Testis (tissue), 3 donors: Measurements from ENCODE around the gene APOA5. TPM values are rescaled to one million over a fixed set of nuclear protein-coding genes. Genes with fewer than 3 reads are reported as not detected.

Source experiments
- DNase-seq: peaks from one replicate; pipeline ENCODE4 v3.0.0-alpha.2; 2019
- H3K27ac ChIP-seq, 2 donors: fragments of 200-600 bp; sonication (generic); one replicate each; pipeline ENCODE4 v1.5.1; 2019
- H3K27me3 ChIP-seq: fragments of 200-600 bp; sonication (generic); one replicate; pipeline ENCODE4 v1.5.1; 2019
- H3K36me3 ChIP-seq: fragments of 200-600 bp; sonication (generic); one replicate; pipeline ENCODE4 v1.5.1; 2017; ENCODE audit warnings: low read depth; ENCODE audit errors: missing control alignments
- H3K4me1 ChIP-seq: fragments of 200-600 bp; sonication (generic); one replicate; pipeline ENCODE4 v1.5.1; 2019
- H3K4me3 ChIP-seq, 2 donors: fragments of 200-600 bp; sonication (generic); one replicate each; pipeline ENCODE4 v1.5.1; 2017 to 2019
- H3K9me3 ChIP-seq: fragments of 200-600 bp; sonication (generic); one replicate; pipeline ENCODE4 v1.5.1; 2017
- CTCF ChIP-seq, 3 experiments: fragments of 450-650 bp in 2 of 3; fragments of 200-600 bp in 1 of 3; sonication (generic) in 1 of 3; IDR thresholded peaks; one replicate each; pipeline ENCODE4 v1.5.1; 2016 to 2019; ENCODE audit warnings: antibody characterized with exemption in 3 of 3, mild to moderate bottlenecking in 2 of 3, moderate library complexity in 1 of 3
- POLR2A ChIP-seq: fragments of 450-650 bp; IDR thresholded peaks from one replicate; pipeline ENCODE4 v1.6.1; 2017; ENCODE audit warnings: antibody characterized with exemption, mild to moderate bottlenecking, moderate library complexity
- WGBS, 2 donors: methylation state at CpG; one replicate each; pipeline ENCODE4 v1.1.5; 2018; 5-methylcytosine and 5-hydroxymethylcytosine counted together
- intact Hi-C: fragments of 100-400 bp; cut with DNase I; formaldehyde crosslinking; loops from one replicate; pipeline ENCODE4 v1.15.1; 2023; ENCODE audit warnings: low total_unique reads
- polyA plus RNA-seq: library from polyadenylated mRNA; stranded (reverse); fragments of 350-450 nt; fragmentation: Illumina TruSeq; extraction: RNeasy Lipid Tissue Mini Kit (QIAGEN cat#74804); gene quantifications from one replicate; pipeline ENCODE4 v1.2.3, GENCODE V29; 2014; ENCODE audit warnings: low read depth, low replicate concordance; ENCODE audit not compliant: insufficient read depth
- total RNA-seq, 2 donors: library from RNA; depleted of rRNA; stranded (reverse); fragments of >200 nt; gene quantifications; one replicate each; pipeline ENCODE4 v1.2.3, GENCODE V29; 2016

The APOA5 gene
- total and polyA plus RNA-seq, 3 donors from 2014 or later, result 0.24 TPM; not detected in 2

- intact Hi-C loops, result no loop called here
- no peak for DNase-seq
- peaks cover 27% of the 10 kb centered on the region for H3K4me1 ChIP-seq
- TF ChIP-seq CTCF (IDR thresholded peaks at IDR 0.05) (no peak), POLR2A (no peak)
- WGBS, 2 donors, result 86 to 97% methylated on average over 6 to 14 of the region's 14 CpGs
- H3K36me3 ChIP-seq, result no peaks in the 10 kb centered on the region
- H3K4me3 ChIP-seq, result no peak overlapping the region
- H3K27me3 ChIP-seq, result no peaks in the 10 kb centered on the region
- no peak overlapping the region for H3K27ac ChIP-seq
- no peaks in the 10 kb centered on the region for H3K9me3 ChIP-seq
Observed at GRCh38 chr11:116833816-116834534, 42.3 kb upstream of the APOA5 start.

- H3K27me3 ChIP-seq, result no peaks in the 10 kb centered on the region
- H3K4me3 ChIP-seq, result no peak overlapping the region
- no peak for DNase-seq
- no peak overlapping the region for H3K27ac ChIP-seq
- H3K9me3 ChIP-seq, result no peaks in the 10 kb centered on the region
- TF ChIP-seq CTCF (IDR thresholded peaks at IDR 0.05) (no peak), POLR2A (no peak)
- intact Hi-C loops, result no loop called here
- peaks cover 22% of the 10 kb centered on the region for H3K4me1 ChIP-seq
- H3K36me3 ChIP-seq, result no peaks in the 10 kb centered on the region
- whole genome bisulfite sequencing, 2 donors, result 95% methylated on average over 10 of the region's 10 CpGs
Observed at GRCh38 chr11:116833491-116833815, 41.8 kb upstream of the APOA5 start.

GRCh38 chr11:116832350-116833290, 40.9 kb upstream of the APOA5 start:
- DNase-seq, result no peak
- TF ChIP-seq CTCF (IDR thresholded peaks at IDR 0.05) (no peak), POLR2A (no peak)
- Histone ChIP-seq H3K9me3 (no peaks in the 10 kb centered on the region), H3K27ac (no peak overlapping the region), H3K4me3 (no peak overlapping the region), H3K4me1 (peaks cover 15% of the 10 kb centered on the region), H3K36me3 (no peaks in the 10 kb centered on the region), H3K27me3 (no peaks in the 10 kb centered on the region)
- intact Hi-C loops, result no loop called here
- WGBS, 2 donors, result 73 to 81% methylated on average over 6 to 13 of the region's 13 CpGs

- TF ChIP-seq POLR2A, result no peak
- TF ChIP-seq CTCF (IDR thresholded peaks at IDR 0.05), result no peak
- Histone ChIP-seq H3K4me1 (peaks cover 15% of the 10 kb centered on the region), H3K27me3 (no peaks in the 10 kb centered on the region), H3K27ac (no peak overlapping the region), H3K9me3 (no peaks in the 10 kb centered on the region), H3K4me3 (no peak overlapping the region), H3K36me3 (no peaks in the 10 kb centered on the region)
- WGBS, 2 donors, result 88 to 96% methylated on average over 5 to 7 of the region's 7 CpGs
- DNase-seq, result no peak
- intact Hi-C loops, result no loop called here
Observed at GRCh38 chr11:116831790-116832349, 40.2 kb upstream of the APOA5 start.
